Loucy (cell line): Measurements from ENCODE around the gene GNAS-AS1.
"Not testable (repeated sequence)": the region's sequence is repeated elsewhere in the genome, so short reads cannot be mapped to it uniquely, and the experiment has no call there.

Source experiments
- EZH2phosphoT487 ChIP-seq: fragments of 200-600 bp; IDR thresholded peaks from 2 replicates; pipeline ENCODE4 v1.6.1; 2018; ENCODE audit warnings: antibody characterized with exemption, mild to moderate bottlenecking, moderate library complexity, borderline replicate concordance
- TF ChIP-seq, protein P1 (sequence below): fragments of 200-600 bp; sonication (generic); conservative IDR thresholded peaks from 2 replicates; pipeline ENCODE4 v1.5.1; 2014; ENCODE audit warnings: mild to moderate bottlenecking, antibody characterized with exemption, low read length

GRCh38 chr20:58828804-58829203 is 21.9 kb downstream of the GNAS-AS1 start:
- TF ChIP-seq EZH2phosphoT487 = not testable (repeated sequence)
- TF ChIP-seq, protein P1, sequence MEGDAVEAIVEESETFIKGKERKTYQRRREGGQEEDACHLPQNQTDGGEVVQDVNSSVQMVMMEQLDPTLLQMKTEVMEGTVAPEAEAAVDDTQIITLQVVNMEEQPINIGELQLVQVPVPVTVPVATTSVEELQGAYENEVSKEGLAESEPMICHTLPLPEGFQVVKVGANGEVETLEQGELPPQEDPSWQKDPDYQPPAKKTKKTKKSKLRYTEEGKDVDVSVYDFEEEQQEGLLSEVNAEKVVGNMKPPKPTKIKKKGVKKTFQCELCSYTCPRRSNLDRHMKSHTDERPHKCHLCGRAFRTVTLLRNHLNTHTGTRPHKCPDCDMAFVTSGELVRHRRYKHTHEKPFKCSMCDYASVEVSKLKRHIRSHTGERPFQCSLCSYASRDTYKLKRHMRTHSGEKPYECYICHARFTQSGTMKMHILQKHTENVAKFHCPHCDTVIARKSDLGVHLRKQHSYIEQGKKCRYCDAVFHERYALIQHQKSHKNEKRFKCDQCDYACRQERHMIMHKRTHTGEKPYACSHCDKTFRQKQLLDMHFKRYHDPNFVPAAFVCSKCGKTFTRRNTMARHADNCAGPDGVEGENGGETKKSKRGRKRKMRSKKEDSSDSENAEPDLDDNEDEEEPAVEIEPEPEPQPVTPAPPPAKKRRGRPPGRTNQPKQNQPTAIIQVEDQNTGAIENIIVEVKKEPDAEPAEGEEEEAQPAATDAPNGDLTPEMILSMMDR = not testable (repeated sequence)
